HG02884 (cell line): ENCODE data around the gene GATA2.

Source experiments
- ATAC-seq: cut with Tn5 transposase; IDR thresholded peaks from one replicate; pipeline ENCODE4 v1.9.1; 2021; ENCODE audit warnings: mild to moderate bottlenecking, moderate library complexity; ENCODE audit not compliant: unreplicated experiment

The GATA2 gene

GRCh38 chr3:128488991-128489673, 3.9 kb downstream of the GATA2 start:
- no peak for ATAC-seq

- no peak for ATAC-seq
These were observed 4.4 kb downstream of the GATA2 start for GRCh38 chr3:128488636-128488990.

DNA sequence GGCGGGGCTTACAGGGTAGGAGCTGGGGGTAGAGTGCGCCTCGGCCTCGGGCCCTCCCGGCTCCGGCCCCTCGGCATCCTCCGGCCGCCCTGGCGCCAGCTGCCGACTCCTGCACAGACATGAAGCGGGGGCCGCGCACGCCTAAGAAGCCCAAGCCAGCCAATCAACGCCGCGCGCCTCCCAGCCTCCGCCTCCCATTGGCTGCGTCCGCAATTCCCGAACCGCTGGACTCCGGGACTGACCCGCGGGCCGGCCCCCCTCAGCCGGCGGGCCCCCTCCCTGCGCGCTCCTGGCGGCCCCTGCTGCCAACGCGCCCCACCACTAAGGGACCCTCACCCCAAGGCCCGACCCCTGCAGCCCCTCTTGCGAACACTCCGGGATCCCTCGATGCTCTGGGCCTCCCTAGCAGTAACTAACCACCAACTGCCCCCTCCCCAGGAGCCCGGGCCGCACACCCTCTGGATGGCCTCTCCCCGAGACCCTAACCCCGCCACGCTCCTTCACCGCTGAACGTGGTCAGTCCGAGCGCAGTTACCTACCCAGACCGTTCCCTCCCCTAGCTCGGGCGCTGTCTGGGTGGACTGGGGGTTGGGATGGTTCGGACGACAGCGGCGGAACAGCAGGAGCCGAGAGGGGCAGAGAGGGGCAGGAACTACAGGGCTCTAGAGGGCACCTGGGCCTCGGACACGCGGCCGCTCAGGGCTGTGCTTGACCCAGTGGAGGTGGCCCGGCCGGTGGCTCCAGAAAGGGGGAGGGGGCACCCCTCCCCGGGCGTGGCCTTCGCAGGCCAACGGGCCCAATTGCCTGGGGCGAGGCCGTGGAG, 5.0 kb downstream of the GATA2 start:
- no peak for ATAC-seq

DNA sequence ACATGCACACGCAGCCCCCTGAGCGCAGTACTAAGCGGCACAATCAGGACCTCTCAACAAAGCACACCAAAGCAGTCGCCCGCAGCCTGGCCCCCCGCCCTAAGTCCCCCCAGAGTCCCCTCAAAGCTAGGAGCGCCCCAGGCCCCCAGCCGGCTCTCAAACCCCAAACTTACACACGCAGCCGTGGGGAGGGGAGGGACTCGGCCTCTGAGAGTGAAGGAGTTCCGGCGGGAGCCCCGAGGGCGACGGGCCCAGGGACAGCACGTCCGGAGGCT, 5.5 kb downstream of the GATA2 start:
- ATAC-seq: no peak

GRCh38 chr3:128486681-128487537, 6.1 kb downstream of the GATA2 start:
- ATAC-seq: no peak

- ATAC-seq: no peak
These were observed 6.8 kb downstream of the GATA2 start for GRCh38 chr3:128486205-128486628.

DNA sequence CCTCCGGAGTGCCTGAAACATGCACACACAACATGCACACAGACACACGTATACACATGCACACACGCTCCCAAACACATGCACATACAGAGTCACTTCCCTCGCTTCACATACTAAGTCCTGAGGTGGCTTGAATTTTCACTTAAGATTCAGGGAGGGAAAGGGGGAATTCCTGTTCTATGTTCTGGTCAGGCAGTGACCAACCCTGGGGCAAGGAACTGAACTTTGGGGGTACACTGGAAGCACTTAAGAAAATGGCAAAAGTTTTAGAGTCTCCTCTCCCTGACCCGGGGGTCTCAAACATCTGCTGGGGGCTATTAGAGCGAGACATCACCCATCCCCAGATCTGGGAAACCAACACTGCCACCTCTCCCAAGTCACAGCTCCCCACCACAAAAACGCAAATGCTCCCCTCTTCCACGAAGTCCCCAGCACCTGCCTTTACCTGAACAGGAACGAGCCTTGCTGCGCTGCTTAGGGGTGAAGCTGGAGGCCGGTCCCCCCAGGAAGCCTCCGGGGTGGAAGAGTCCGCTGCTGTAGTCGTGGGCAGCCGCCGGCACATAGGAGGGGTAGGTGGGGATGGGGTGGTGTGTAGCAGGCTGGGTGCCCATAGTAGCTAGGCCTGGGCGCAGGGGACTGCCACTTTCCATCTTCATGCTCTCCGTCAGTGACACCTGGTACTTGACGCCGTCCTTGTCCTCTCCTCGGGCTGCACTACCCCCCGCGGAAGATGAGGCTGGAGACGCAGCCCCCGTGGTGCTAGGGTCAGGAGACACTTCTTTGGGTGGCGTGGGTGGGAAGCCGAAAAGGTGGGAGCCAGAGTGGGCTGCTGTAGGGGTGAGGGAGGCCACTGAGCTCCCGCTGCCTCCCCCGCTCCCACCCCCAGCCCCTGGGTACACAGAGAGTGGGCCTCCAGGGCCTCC, 7.5 kb downstream of the GATA2 start:
- ATAC-seq: no peak

DNA sequence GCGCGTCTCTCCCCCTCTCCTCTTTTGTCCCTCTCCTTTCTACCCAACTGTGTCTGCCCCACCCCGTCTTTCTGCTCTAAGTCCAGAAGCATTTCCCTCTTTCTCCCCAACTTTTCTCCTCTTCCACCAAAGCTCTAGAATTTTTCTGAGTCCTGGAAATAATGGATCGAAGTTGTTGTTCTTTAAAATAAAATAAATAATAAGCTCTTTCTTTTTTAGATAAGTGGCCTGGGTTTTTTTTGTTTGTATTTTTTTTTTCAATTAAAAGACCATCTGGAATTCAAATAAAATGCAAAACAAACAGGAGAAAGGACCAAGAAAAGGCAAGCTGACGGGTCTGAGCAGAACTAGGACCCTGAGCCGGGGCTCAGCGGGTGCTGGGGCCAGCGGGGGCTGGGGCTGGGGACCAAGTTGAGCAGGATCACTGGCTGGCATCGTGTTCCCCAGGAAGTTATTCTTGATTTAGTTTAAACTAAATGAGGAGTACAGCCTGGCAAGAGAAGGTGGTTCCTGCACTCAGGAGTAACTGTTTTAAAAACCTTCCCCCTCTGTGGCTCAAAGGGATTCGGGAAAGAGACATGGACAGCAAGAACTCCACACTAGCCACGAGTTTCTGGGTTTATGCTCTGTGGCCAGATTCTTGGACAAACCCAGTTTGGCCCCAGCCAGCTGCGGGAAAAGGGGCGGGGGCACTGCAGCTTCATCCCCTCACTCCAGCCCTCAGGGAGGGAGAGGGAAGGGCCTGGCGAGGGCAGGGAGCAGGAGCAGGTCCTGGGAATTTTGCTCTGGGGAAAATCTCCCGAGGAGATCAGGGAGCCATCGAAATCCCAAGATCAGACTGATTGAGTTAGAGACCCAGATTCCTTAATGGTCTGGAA, 8.4 kb downstream of the GATA2 start:
- no peak for ATAC-seq

GRCh38 chr3:128483657-128484403, 9.2 kb downstream of the GATA2 start:
- no peak for ATAC-seq

DNA sequence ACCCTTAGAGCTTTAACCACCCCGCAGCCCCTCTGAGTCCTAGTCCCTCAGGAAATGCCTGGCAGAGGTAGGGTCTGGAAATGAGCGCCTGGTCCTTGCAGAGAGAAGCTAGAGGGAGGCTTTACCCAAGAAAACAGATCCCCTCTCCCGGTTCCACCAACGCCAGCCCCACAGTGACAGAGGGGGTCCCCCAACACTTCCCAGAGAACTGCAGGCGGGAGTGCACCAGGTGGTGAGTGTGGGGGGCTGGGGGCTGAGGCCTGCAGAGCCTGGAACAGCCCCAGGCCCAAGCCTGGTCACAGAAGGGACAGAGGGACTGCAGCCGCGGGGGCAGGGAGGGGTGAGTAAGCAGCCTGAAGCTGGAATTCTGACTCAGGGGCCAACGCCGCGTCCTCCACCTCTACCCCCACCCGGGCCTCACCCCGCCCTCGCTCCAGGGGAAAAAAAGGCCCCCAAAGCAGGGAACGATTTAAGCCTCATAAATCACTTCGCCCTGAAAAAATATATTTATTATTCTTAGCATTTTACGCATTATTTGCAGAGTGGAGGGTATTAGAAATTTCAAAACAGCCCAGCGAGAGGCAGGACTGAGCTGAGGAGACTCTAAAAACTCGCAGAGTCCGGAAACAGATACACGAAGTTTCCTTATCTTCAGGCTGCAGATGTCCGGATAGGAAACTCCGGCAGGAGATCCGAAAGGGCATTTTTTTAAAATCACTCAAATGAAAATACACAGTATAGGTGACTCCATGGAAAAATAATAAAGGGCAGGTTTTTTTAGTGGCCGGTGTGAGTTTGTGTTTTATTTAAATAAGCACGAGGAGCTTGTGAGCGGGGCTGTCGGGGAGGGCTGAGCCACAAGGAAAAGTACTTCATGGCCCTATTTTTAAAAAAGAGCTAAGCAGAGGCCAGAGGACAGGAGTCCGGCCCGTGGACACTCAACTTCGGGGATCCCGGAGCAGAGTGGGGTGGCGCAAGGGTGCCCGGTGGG, 10.0 kb downstream of the GATA2 start:
- ATAC-seq: no peak

GRCh38 chr3:128482175-128482574, 10.8 kb downstream of the GATA2 start:
- no peak for ATAC-seq

DNA sequence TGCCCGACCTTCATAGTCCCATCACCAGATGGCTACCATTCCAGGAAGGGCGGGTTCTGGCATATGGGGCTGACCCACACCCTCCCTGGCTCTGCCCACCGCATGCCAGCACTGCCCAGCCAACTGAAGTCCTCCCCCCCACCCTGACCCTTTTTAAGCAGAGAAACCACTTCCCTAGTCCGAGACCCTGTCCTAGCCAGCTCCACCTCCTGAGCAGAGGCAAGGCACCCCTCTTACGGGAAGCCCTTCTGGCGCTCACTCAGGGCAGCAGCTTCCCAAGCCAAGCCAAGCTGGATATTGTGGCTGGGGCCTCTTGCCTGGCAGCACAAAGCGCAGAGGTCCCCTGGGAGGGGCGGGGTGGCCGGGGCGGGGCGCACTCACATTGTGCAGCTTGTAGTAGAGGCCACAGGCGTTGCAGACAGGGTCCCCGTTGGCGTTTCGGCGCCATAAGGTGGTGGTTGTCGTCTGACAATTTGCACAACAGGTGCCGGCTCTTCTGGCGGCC, 11.5 kb downstream of the GATA2 start:
- no peak for ATAC-seq

DNA sequence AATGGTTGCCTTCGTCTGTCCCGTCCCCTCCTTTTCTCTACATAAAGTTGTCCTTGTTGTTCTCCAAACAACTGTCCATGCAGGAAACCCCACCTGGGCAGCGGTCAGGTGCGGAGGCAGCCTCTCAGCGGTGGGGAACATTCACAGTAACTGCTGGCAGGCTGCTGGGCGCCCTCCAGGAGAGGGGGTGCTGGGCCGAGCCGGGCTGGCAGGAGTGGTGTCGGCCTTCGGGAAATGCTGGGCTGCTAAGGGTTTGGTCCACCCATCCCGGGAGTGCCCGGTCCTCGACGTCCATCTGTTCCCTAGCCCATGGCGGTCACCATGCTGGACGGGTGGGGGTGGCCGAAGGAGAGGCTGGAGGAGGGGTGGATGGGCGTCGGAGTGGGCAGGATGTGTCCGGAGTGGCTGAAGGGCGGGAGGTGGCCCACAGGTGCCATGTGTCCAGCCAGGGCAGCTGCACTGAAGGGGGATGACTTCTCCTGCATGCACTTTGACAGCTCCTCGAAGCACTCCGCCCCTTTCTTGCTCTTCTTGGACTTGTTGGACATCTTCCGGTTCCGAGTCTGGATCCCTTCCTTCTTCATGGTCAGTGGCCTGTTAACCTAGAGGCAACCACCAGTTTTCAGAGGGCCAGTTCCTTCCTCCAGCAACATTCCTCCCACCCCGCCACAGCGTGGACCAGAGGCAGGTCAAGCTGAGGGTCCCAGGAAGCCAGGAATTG, 12.1 kb downstream of the GATA2 start:
- ATAC-seq: no peak

GRCh38 chr3:128480278-128480677, 12.7 kb downstream of the GATA2 start:
- ATAC-seq: no peak

GRCh38 chr3:128479558-128480086, 13.4 kb downstream of the GATA2 start:
- ATAC-seq: no peak

DNA sequence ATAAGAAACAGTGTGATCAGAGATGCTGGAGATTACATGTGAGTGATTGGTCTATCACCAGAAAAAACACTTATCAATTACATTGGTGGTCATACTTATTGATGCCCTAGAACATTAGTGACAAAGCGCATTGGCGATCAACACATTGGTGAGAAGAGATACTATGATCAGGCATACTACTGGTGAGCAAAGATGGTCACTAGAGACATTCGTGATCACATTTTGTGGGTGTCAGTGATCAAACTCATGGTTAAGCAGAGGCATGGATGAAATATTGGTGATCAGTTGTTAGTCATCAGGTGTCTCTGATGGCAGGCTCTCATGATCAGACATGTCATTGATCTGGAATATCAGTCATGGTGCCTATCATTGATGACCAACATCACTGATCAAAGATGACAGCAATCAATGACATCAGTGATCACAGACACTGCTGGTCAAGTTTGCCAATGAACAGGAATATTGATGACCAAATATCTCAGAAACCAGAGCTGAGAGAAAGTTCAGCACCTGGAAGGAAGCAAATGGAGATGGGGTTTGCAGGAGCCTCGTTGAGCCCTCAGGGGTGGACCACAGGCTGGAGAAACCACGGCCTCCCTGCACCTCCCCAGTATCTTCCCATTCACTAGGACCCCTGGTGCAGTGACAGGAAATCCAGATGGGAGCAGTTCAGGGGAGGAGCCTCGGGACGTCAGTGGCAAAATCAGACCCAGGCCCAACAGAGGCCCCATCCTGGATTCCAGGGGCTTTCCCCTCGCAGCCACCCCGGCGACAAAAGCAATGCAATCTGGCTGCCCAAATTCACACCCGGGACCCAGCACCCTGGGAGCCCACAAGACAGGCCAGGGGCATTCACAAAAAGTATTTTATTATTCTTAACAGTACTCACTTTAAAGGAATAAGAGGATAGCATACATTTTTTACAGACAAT, 14.2 kb downstream of the GATA2 start:
- no peak for ATAC-seq
